ENCODE results near the gene DHRS7B.
"Not testable (repeated sequence)": the region's sequence is repeated elsewhere in the genome, so short reads cannot be mapped to it uniquely, and the experiment has no call there.

Gene DHRS7B

GRCh38 chr17:21184570-21184969 is 57.8 kb downstream of the DHRS7B start:
- no peak for FAIRE-seq

DNA sequence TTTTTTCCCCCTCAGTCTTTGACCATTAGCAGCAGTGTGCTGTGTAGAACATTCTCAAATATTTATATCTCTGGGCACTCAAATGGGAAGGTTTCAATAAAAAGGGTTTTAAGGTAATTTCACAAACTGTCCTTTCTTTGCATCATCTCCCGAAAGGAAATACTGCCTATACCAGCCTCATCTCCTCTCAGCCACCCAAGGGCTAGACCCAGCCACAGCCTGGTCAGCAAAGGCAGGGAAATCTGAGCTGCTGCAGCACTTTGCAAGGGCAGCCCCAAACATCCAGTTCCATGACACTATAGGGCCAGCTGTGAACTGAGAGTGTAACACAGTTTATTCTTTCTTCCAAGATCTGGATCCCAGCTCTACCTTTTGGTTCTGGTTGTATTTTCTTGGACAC is 58.3 kb downstream of the DHRS7B start:
- FAIRE-seq = no peak

GRCh38 chr17:21186399-21187187 is 59.8 kb downstream of the DHRS7B start:
- FAIRE-seq = no peak

DNA sequence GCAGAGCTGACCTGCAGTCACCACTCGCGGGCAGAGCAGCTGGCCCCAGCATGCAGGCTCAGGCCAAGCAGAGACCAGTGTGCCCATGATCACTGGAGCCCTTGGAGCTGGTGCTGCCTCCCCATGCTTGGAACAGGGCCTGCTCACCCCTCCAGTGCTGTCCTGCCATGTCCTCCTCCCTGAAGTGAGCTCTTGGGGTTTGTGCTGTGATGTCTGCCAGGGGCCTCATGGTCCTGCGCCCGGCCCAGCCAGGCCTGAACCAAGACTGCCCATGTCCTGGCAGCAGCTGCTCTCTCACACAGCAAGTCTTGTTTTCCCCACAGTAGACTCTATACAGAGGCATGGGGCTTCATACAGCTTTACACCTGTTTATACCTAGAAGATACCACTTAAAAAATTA is 62.6 kb downstream of the DHRS7B start:
- no peak for FAIRE-seq

- FAIRE-seq = no peak
Measured at GRCh38 chr17:21190078-21190477, 63.3 kb downstream of the DHRS7B start.

- FAIRE-seq = no peak
Measured at GRCh38 chr17:21191698-21192097, 64.9 kb downstream of the DHRS7B start.

DNA sequence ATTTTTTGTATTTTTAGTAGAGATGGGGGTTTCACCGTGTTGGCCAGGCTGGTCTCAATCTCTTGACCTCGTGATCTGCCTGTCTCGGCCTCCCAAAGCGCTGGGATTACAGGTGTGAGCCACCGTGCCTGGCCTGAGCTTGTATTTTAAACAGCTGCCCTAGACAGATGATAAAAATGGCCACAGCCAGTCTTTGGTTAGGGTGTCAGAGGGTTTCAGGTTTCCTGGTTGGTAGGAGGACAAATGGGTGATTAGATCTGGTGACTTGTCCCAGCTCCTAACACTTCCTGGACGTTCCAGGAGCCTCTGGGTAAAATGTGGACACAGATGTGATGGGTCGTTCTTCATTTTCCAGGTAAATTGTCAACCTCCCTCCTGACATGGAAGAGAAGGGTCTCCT is 65.7 kb downstream of the DHRS7B start:
- FAIRE-seq = not testable (repeated sequence)

- no peak for FAIRE-seq
Measured at GRCh38 chr17:21193031-21193430, 66.3 kb downstream of the DHRS7B start.

DNA sequence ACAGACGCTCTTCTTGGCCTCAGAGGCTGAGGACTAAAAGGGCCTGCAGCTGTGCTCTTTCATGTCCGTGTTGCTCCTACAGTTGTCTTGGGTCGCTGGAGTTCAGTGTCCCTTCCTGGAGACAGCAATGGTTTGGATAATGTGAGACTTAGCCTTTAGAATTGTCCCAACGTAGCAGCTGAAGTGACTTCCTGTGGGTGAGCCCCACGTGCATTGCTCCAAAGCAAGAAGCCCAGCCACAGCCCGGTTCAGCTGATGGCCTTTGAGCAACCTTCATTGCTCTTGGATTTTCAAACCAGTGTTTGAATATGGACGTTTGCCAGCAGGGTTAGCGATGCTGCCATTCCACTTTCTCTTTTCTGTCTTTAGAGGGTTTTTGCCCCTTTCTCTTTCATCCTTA is 67.5 kb downstream of the DHRS7B start:
- FAIRE-seq = no peak

GRCh38 chr17:21194703-21195102 is 67.9 kb downstream of the DHRS7B start:
- FAIRE-seq = no peak

GRCh38 chr17:21196126-21196525 is 69.4 kb downstream of the DHRS7B start:
- no peak for FAIRE-seq

DNA sequence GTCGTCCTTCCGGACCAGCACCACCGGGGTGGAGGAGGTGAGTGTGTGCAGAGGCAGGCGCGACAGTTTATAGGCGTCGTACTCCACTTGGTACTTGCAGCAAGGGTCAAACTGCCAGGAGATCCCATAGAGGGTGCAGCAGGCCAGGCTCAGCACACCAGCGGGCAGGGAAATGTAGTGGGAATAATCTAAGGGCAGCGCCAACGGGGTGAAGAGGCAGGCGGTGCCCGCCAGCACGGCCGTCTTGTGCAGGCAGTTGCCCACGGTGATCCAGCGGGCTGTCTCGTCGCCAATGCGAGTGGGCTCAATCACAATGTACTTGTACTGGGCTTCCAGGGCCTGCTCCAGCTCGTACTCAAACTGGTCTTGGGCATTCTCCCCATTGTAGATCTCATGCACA is 71.6 kb downstream of the DHRS7B start:
- FAIRE-seq = no peak

DNA sequence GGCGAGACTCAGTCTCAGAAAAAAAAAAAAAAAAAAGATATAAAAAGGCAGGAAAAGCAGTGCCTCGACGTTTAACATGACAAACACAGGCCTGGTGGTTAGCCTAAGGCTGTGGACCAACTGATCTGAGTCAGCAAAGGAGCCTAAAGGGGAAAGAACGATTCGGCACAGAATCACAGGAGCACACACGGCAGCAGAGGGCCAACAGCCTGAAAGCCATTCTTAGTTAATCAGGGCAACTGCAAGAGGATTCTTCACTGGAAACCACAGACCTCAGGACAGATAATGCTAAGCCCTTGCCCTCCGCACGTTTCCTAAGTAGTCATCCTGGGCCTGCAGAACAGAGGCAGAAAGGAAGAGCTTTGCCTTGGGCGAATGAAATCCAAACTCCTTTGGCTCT is 72.5 kb downstream of the DHRS7B start:
- FAIRE-seq = no peak

- FAIRE-seq = no peak
Measured at GRCh38 chr17:21199856-21200255, 73.1 kb downstream of the DHRS7B start.

DNA sequence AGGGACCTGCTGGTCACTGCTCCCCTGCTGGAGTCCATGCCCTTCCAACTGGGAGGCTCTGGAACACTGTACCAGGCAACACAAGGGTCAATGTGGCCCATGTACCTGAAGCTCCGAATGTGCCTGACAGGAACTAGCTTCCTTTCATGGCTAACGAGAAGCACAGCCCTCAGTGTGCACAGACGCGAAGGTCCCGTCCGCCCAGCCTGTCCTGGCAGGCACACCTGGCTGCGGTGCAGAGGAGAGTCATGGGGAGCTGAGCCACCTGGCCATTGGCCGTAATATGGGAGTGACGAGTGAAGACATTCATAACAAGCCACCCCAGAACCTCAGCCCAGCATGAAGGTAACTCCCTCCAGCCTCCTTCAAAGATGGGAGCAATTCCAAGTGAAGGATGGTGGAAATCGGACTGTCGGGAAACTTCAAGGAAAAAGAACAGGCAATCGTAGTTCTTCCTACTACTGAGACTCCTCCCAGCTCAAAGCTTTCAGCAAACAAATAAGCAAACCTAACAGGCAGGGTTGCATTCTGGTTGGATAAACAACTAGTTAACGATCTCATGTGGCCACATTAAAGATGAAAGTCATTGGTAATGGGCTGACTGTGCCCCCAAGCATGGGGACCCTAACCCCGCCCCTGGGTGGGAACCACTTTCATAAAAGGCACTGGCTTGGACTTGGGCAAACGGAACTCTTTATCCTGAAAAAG is 74.0 kb downstream of the DHRS7B start:
- no peak for FAIRE-seq

- FAIRE-seq = no peak
Measured at GRCh38 chr17:21201298-21201595, 74.5 kb downstream of the DHRS7B start.

DNA sequence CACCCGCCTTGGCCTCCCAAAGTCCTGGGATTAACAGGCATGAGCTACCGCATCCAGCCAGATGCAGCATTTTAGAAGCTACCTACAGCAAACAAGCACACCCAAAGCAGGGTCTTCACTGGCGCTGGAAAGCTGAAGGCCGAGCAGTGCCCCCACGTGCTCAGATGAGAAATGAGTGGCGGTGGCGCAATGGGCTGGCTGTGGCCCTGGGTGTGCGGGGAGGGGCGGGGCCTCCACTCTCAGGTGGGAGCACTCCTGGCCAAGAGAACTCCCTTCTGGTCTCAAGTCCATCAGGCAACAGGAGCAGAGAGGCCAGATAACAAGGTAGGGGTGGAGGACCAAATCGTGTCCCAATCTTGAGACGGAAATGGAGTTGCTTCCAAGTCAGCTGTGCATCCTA is 75.1 kb downstream of the DHRS7B start:
- FAIRE-seq = no peak

DNA sequence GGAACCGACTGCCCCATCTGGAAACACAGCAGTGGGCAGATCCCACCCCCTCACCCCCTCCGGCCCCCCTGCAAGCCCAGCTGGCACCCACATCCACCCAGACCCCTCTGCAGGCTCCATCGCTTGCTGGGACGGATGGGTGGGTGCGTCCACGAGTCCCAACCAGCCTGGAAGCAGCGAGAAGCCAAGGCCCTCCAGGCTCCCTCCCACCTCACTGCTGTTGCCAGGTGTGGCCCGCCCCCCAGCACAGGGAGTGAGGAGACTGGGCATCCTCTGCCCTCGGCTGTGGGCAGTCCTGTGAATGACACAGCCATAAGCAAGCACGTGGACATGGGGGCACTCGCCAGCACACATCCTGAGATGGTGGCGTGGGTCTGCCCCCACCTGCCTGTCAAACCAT is 75.7 kb downstream of the DHRS7B start:
- FAIRE-seq = no peak

DNA sequence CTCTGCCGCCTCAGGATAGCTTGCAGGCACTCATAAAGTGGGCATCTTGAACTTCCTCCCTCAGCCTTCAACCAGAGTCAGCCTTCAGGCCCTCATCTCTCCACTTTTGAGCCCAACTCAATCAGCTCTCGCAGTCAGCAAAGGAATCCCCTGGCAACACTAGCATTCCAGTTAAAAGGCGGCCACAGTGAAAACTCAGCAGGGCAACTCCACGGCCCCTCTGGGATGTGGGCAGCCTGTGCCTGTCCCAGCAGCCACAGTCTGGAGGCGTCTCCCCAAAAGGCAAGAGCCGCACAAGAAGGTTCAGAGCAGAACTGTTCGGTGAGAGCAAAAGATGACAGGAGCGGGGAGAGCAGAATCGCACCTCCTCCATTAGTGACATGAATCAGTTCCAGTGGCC is 78.2 kb downstream of the DHRS7B start:
- no peak for FAIRE-seq

DNA sequence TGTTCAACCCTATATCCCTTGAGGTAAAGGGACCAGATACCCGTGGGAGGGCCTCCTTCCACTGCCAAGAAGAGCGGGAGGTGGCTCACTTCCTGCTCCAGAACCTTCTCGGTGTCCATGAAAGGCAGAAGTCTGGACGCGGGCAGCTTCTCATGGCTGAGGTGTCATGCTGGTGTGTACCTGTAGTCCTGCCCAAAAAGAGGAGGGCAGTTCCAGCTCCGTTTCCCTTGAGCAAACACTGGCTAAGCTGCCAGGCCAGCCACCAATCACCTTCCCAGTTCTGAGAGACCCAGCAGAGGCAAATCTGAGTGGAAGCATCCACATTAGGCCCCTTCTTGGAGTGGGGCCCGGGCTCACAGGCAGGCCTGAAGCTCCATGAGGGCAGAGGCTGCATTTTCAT is 81.6 kb downstream of the DHRS7B start:
- FAIRE-seq = no peak

DNA sequence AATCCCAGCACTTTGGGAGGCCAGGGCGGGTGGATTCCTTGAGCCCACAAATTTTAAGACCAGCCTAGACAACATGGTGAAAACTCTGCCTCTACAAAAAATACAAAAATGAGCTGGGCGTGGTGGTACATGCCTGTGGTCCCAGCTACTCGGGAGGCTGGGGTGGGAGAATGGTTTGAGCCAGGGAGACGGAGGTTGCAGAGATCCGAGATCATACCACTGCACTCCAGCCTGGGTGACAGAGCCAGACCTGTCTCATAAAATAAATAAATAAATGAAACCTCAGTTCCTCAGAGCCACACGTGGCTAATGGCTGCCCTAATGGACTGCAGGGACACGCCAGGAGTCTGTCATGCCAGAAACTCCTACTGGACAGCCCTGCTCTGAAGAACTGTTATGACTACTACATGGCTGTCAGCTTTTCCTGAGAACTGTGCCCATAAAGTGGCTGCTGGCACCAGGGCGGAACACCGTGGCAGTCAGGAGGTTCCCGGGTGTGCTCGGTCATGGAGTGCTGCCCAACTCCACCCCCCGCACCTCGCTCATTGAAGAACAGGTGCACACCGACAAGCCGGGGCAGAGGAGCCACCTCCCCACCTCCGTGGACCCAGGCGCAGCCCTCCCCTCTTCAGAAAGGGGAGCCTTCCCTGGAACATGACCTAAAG is 82.9 kb downstream of the DHRS7B start:
- FAIRE-seq = no peak

- no peak for FAIRE-seq
Measured at GRCh38 chr17:21210411-21211076, 83.8 kb downstream of the DHRS7B start.

DNA sequence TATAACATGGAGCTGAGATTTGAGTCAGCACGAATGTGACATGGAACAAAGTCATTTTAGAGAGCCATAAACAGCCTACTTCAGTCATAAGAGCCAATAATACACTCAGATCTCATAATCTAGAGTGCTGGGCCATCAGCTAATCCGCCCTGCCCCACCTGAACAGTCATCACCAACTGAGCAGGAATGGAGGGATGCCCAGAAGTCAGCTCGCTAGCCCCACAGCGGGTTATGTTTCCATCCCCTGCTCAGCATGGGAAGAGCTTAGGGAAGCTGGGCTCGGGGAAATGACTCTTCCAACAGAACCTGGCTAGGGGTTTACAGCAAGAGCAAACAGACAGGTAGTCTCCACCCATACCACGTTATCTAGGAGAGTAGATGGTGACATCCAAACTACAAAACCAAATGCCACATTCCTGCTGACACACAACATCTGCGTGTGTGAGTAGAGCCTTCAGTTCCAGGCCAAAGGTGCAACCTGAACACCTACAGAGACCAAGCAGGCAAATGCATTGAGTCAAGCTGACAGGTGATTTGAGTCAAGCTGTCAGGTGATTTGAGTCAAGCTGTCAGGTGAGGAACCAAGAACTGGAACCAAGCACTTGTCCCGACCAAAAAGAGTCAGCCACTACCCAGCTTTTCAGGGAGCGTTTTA is 85.2 kb downstream of the DHRS7B start:
- FAIRE-seq = no peak
